Ovary (tissue), 3 donors: ENCODE measurements around the gene KRT77.

Experiments used
- POLR2A ChIP-seq: fragments of 450-650 bp; IDR thresholded peaks from one replicate; pipeline ENCODE4 v1.6.1; 2017; ENCODE audit warnings: antibody characterized with exemption, mild to moderate bottlenecking, moderate library complexity
- TF ChIP-seq, protein P1 (sequence below), 3 donors: fragments of 450-650 bp in 2 of 3; fragments of 200-600 bp in 1 of 3; IDR thresholded peaks; one replicate each; pipeline versions ENCODE4 v1.5.1 to v1.8.0; 2016 to 2022; ENCODE audit warnings: antibody characterized with exemption in 3 of 3, mild to moderate bottlenecking in 1 of 3
- donor health status: DM: no; HTN: no; CAD: no.

DNA sequence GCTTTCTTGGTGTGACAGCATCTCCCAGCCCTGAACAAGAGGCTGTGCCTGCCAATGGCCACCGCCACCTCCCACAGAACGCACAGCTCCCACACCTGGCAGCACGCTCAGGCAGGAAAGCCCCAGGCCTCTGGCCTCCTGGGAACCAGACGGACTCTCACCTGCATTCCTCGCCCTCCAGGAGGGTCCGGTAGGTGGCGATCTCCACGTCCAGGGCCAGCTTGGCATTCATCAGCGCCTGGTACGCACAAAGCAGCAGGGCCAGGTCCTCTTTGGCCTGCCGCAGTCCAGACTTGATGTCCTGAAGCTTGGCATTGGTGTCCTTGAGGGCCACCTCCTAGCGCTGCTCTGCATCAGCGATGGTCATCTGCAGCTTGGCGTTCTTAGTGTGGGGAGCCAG lies 12.1 kb upstream of the KRT77 start:
- TF ChIP-seq, protein P1, sequence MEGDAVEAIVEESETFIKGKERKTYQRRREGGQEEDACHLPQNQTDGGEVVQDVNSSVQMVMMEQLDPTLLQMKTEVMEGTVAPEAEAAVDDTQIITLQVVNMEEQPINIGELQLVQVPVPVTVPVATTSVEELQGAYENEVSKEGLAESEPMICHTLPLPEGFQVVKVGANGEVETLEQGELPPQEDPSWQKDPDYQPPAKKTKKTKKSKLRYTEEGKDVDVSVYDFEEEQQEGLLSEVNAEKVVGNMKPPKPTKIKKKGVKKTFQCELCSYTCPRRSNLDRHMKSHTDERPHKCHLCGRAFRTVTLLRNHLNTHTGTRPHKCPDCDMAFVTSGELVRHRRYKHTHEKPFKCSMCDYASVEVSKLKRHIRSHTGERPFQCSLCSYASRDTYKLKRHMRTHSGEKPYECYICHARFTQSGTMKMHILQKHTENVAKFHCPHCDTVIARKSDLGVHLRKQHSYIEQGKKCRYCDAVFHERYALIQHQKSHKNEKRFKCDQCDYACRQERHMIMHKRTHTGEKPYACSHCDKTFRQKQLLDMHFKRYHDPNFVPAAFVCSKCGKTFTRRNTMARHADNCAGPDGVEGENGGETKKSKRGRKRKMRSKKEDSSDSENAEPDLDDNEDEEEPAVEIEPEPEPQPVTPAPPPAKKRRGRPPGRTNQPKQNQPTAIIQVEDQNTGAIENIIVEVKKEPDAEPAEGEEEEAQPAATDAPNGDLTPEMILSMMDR (IDR thresholded peaks at IDR 0.05): no peak
- no peak for TF ChIP-seq POLR2A
